Loucy (cell line): ENCODE data around the gene ZNF420.
"Not testable (repeated sequence)": the region's sequence is repeated elsewhere in the genome, so short reads cannot be mapped to it uniquely, and the experiment has no call there.

Experiments used
- H2AFZ ChIP-seq: fragments of 200-600 bp; sonication (generic); 2 replicates; pipeline ENCODE4 v1.6.0; 2016; ENCODE audit warnings: antibody characterized with exemption, mild to moderate bottlenecking, low read length, moderate library complexity
- H3F3A ChIP-seq: fragments of 200-600 bp; 2 replicates; pipeline ENCODE4 v1.6.0; 2016; ENCODE audit warnings: antibody characterized with exemption, low read depth, mild to moderate bottlenecking
- H3K27me3 ChIP-seq: fragments of 200-600 bp; sonication (generic); 2 replicates; pipeline ENCODE4 v1.6.1; 2014; ENCODE audit warnings: low read length, mild to moderate bottlenecking; ENCODE audit not compliant: insufficient read depth, poor library complexity, severe bottlenecking
- H3K36me3 ChIP-seq: fragments of 200-600 bp; sonication (generic); 2 replicates; pipeline ENCODE4 v1.6.1; 2016; ENCODE audit warnings: low read length; ENCODE audit not compliant: insufficient read depth
- H3K4me1 ChIP-seq: fragments of 200-600 bp; sonication (generic); 2 replicates; pipeline ENCODE4 v1.5.1; 2014; ENCODE audit warnings: low read length, mild to moderate bottlenecking; ENCODE audit not compliant: insufficient read depth, poor library complexity, severe bottlenecking
- H3K4me2 ChIP-seq: fragments of 200-600 bp; sonication (generic); 2 replicates; pipeline ENCODE4 v1.6.0; 2014; ENCODE audit warnings: antibody characterized with exemption, low read length, low read depth, mild to moderate bottlenecking; ENCODE audit not compliant: poor library complexity, severe bottlenecking
- H3K4me3 ChIP-seq: fragments of 200-600 bp; sonication (generic); 2 replicates; pipeline ENCODE4 v1.5.1; 2014; ENCODE audit warnings: low read length, mild to moderate bottlenecking, mixed read lengths; ENCODE audit not compliant: poor library complexity, severe bottlenecking
- H3K79me2 ChIP-seq: fragments of 200-600 bp; sonication (generic); 2 replicates; pipeline ENCODE4 v1.6.1; 2014; ENCODE audit warnings: low read length; ENCODE audit not compliant: insufficient read depth
- H3K9ac ChIP-seq: fragments of 200-600 bp; sonication (generic); 2 replicates; pipeline ENCODE4 v1.6.0; 2014; ENCODE audit warnings: mild to moderate bottlenecking, low read depth, low read length, moderate library complexity; ENCODE audit not compliant: poor library complexity, severe bottlenecking
- H3K9me2 ChIP-seq: fragments of 200-600 bp; sonication (generic); replicated peaks from 2 replicates; pipeline ENCODE4 v1.6.1; 2016; ENCODE audit warnings: low read depth, low read length, mixed read lengths
- H3K9me3 ChIP-seq: fragments of 200-600 bp; sonication (generic); 2 replicates; pipeline ENCODE4 v1.6.1; 2014; ENCODE audit warnings: mild to moderate bottlenecking, antibody characterized with exemption, low read length, low read depth; ENCODE audit not compliant: insufficient read depth
- H4K20me1 ChIP-seq: fragments of 200-600 bp; sonication (generic); 2 replicates; pipeline ENCODE4 v1.6.0; 2014; ENCODE audit warnings: antibody characterized with exemption, low read length, mild to moderate bottlenecking; ENCODE audit not compliant: insufficient read depth, poor library complexity, severe bottlenecking
- EZH2phosphoT487 ChIP-seq: fragments of 200-600 bp; IDR thresholded peaks from 2 replicates; pipeline ENCODE4 v1.6.1; 2018; ENCODE audit warnings: antibody characterized with exemption, mild to moderate bottlenecking, moderate library complexity, borderline replicate concordance
- TF ChIP-seq, protein P1 (sequence below): fragments of 200-600 bp; sonication (generic); conservative IDR thresholded peaks from 2 replicates; pipeline ENCODE4 v1.5.1; 2014; ENCODE audit warnings: mild to moderate bottlenecking, antibody characterized with exemption, low read length

ZNF420 gene

DNA sequence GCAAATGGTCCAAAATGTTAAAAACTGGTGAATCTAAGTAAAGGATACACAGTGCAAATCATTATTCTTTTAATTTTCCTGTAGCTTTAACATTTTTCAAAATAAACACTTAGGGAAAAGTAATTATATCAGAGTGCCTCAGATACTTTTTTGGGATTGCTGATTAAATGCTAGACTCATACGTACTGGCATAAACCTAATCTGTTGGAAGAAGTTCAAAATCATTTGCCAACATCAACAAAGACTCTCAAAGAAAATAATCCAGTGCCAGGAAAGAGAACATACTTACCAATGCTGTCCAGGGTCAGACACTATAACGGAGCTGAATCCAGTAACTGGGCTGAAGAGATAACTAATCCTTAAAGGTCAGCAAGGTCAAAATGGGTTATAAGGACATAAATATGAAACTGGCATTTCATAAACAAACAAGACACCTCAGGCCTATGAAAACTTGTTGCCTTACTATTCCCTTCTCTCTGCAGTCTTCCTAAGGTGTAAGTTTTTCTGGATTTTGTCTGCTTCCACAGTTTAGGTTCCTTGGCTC is 3.3 kb upstream of the ZNF420 start:
- H3K79me2 ChIP-seq, result peaks cover 16% of the 10 kb centered on the region
- H4K20me1 ChIP-seq, result peaks cover 4% of the 10 kb centered on the region
- no peak overlapping the region for H3K4me2 ChIP-seq
- no peaks in the 10 kb centered on the region for H3K9me3 ChIP-seq
- H3K9me2 ChIP-seq, result no peaks in the 10 kb centered on the region; the same call in 1 of the 2 replicates
- TF ChIP-seq, protein P1, sequence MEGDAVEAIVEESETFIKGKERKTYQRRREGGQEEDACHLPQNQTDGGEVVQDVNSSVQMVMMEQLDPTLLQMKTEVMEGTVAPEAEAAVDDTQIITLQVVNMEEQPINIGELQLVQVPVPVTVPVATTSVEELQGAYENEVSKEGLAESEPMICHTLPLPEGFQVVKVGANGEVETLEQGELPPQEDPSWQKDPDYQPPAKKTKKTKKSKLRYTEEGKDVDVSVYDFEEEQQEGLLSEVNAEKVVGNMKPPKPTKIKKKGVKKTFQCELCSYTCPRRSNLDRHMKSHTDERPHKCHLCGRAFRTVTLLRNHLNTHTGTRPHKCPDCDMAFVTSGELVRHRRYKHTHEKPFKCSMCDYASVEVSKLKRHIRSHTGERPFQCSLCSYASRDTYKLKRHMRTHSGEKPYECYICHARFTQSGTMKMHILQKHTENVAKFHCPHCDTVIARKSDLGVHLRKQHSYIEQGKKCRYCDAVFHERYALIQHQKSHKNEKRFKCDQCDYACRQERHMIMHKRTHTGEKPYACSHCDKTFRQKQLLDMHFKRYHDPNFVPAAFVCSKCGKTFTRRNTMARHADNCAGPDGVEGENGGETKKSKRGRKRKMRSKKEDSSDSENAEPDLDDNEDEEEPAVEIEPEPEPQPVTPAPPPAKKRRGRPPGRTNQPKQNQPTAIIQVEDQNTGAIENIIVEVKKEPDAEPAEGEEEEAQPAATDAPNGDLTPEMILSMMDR, result no peak
- TF ChIP-seq EZH2phosphoT487, result no peak
- H3K36me3 ChIP-seq, result no peaks in the 10 kb centered on the region
- no peaks in the 10 kb centered on the region for H3K27me3 ChIP-seq
- H3F3A ChIP-seq, result no peaks in the 10 kb centered on the region
- no peak overlapping the region for H2AFZ ChIP-seq
- H3K9ac ChIP-seq, result no peak overlapping the region
- H3K4me3 ChIP-seq, result no peak overlapping the region
- H3K4me1 ChIP-seq, result peaks cover 16% of the 10 kb centered on the region

DNA sequence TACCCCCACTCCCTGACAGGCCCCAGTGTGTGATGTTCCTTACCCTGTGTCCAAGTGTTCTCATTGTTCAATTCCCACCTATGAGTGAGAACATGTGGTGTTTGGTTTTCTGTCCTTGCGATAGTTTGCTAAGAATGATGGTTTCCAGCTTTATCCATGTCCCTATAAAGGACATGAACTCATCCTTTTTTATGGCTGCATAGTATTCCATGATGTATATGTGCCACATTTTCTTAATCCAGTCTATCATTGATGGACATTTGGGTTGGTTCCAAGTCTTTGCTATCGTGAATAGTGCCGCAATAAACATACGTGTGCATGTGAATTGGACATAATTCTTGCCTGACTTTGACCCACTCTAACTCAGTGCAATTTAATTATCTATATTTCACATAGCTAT is 1.7 kb upstream of the ZNF420 start:
- not testable (repeated sequence) for H3K27me3 ChIP-seq, H3K4me3 ChIP-seq, H3K36me3 ChIP-seq, H3F3A ChIP-seq, H3K4me2 ChIP-seq, H3K9me2 ChIP-seq, H2AFZ ChIP-seq, H3K9ac ChIP-seq, H3K9me3 ChIP-seq, H4K20me1 ChIP-seq
- H3K79me2 ChIP-seq, result peaks cover 24% of the 10 kb centered on the region
- H3K4me1 ChIP-seq, result peaks cover 22% of the 10 kb centered on the region

DNA sequence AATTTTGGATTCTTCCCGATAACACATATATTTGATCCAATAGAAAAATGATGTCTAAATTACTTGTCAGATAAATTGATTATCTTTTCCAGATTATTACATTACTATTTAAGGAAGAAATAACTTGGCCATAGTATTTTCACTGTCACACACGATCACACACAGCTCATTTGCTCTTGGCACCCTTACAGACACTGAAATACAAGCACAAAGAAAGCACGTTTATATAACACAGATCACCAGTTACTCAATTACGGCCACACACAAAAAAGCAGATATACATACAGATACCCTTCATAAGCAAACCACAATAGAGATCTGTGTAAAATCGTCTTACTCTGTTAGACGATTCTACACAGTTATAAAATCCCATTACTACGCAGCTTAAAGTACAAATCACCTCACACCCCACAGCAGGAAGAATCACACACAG is 716 bp upstream of the ZNF420 start:
- H3K9ac ChIP-seq, result peak overlapping the region; percentile 81
- H3K9me2 ChIP-seq, result no peaks in the 10 kb centered on the region
- peaks cover 4% of the 10 kb centered on the region for H4K20me1 ChIP-seq
- peaks cover 2% of the 10 kb centered on the region; the same call in 1 of the 2 replicates for H3K9me3 ChIP-seq
- H3K4me1 ChIP-seq, result peaks cover 22% of the 10 kb centered on the region
- H3K4me2 ChIP-seq, result peak overlapping the region; percentile 85
- H3K79me2 ChIP-seq, result peaks cover 28% of the 10 kb centered on the region
- no peaks in the 10 kb centered on the region for H3K36me3 ChIP-seq
- TF ChIP-seq EZH2phosphoT487, result no peak
- TF ChIP-seq, protein P1, result no peak
- peak overlapping the region; percentile 87 for H3K4me3 ChIP-seq
- H3F3A ChIP-seq, result no peaks in the 10 kb centered on the region
- no peaks in the 10 kb centered on the region for H3K27me3 ChIP-seq
- H2AFZ ChIP-seq, result peak overlapping the region; percentile 93

DNA sequence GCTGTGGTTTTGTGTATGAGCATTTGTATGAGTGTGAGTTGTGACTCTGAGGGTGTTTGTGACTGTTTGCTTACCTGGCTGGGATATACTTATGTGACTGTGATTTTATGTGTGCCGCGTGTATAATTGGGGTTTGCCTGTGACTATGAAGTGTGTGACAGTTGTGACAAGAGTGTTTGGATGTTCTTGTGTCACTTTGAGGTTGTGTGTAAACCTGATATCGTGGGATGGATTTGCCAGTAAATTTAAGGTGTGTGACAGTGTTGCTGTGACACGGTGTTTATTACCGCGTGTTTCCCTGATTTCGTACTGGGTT is 442 bp downstream of the ZNF420 start:
- no peaks in the 10 kb centered on the region for H3K27me3 ChIP-seq
- no peaks in the 10 kb centered on the region for H3F3A ChIP-seq
- peaks cover 22% of the 10 kb centered on the region for H3K4me1 ChIP-seq
- H4K20me1 ChIP-seq, result peaks cover 4% of the 10 kb centered on the region
- H3K79me2 ChIP-seq, result peaks cover 28% of the 10 kb centered on the region
- TF ChIP-seq, protein P1, result no peak
- no peak for TF ChIP-seq EZH2phosphoT487
- no peaks in the 10 kb centered on the region for H3K9me2 ChIP-seq
- H3K36me3 ChIP-seq, result no peaks in the 10 kb centered on the region
- H3K4me2 ChIP-seq, result peak overlapping the region; percentile 96
- H2AFZ ChIP-seq, result peak overlapping the region; percentile 96
- peaks cover 2% of the 10 kb centered on the region; the same call in 1 of the 2 replicates for H3K9me3 ChIP-seq
- peak overlapping the region; percentile 87 for H3K4me3 ChIP-seq
- H3K9ac ChIP-seq, result peak overlapping the region; percentile 81
